ENCODE results near the gene ZNF76. TPM values are rescaled to one million over a fixed set of nuclear protein-coding genes. Genes with fewer than 3 reads are reported as not detected.
A peak's percentile ranks its signal among the peaks of the same experiment; 100 is the strongest.

ZNF76 gene
- total RNA-seq, 1 donor from 2014 or later, result 12.7 TPM

GRCh38 chr6:35342258-35343091 lies 82.9 kb downstream of the ZNF76 start, which contains the start of gene PPARD:
Gene PPARD (plus strand): TSS chr6:35342558. CDS start chr6:35411088, 68,530 bp downstream.
- no peak for TF ChIP-seq EZH2 (IDR thresholded peaks at IDR 0.05; ENCODE audit: insufficient read depth, low read length)
- peak; percentile 84 for TF ChIP-seq CTCF (IDR thresholded peaks at IDR 0.05; ENCODE audit: insufficient read depth, low read depth, low read length)
- FAIRE-seq (no peak), DNase-seq (ENCODE audit: low read depth) (peak; percentile 77)
- H3K4me2 ChIP-seq (ENCODE audit: low read length), result peak within 1 kb of the TSS; percentile 99
- Mint-ChIP-seq H3K9me3 (ENCODE audit: unreplicated experiment) (peaks cover 5% of the 10 kb centered on the region), H3K27me3 (ENCODE audit: low read depth, unreplicated experiment) (peaks cover 5% of the 10 kb centered on the region), H3K36me3 (ENCODE audit: low read depth, unreplicated experiment) (peaks cover 8% of the 10 kb centered on the region), H3K27ac (ENCODE audit: unreplicated experiment) (peak within 1 kb of the TSS; percentile 81), H3K4me1 (ENCODE audit: low read depth, unreplicated experiment) (peaks cover 9% of the 10 kb centered on the region), H3K4me3 (ENCODE audit: unreplicated experiment) (peak within 1 kb of the TSS; percentile 93)
- H3K36me3 ChIP-seq (ENCODE audit: insufficient read depth, low read length), result peaks cover 8% of the 10 kb centered on the region
- H3K9ac ChIP-seq (ENCODE audit: low read length), result peak within 1 kb of the TSS; percentile 92
- H3K4me1 ChIP-seq (ENCODE audit: insufficient read depth, low read length), result peaks cover 17% of the 10 kb centered on the region
- peak within 1 kb of the TSS; percentile 58 for H2AFZ ChIP-seq (ENCODE audit: low read depth, low read length)
- H3K27ac ChIP-seq (ENCODE audit: low read depth, low read length), result peak within 1 kb of the TSS; percentile 69
- no peaks in the 10 kb centered on the region for H3K9me3 ChIP-seq (ENCODE audit: insufficient read depth, low read depth, low read length)
- peak within 1 kb of the TSS; percentile 76 for H3K4me3 ChIP-seq (ENCODE audit: insufficient read depth, low read depth, low read length)
- peaks cover 48% of the 10 kb centered on the region for H3K79me2 ChIP-seq (ENCODE audit: insufficient read depth, low read length)
- peaks cover 41% of the 10 kb centered on the region for H4K20me1 ChIP-seq (ENCODE audit: insufficient read depth, low read length)
- no peaks in the 10 kb centered on the region for H3K27me3 ChIP-seq (ENCODE audit: insufficient read depth, low read length)

- Histone ChIP-seq H3K4me2 (ENCODE audit: low read length) (peak overlapping the region; percentile 99), H3K79me2 (ENCODE audit: insufficient read depth, low read length) (peaks cover 48% of the 10 kb centered on the region), H2AFZ (ENCODE audit: low read depth, low read length) (peak overlapping the region; percentile 58), H3K27me3 (ENCODE audit: insufficient read depth, low read length) (no peaks in the 10 kb centered on the region), H4K20me1 (ENCODE audit: insufficient read depth, low read length) (peaks cover 41% of the 10 kb centered on the region), H3K9ac (ENCODE audit: low read length) (peak overlapping the region; percentile 92), H3K4me3 (ENCODE audit: insufficient read depth, low read depth, low read length) (peak overlapping the region; percentile 76), H3K27ac (ENCODE audit: low read depth, low read length) (peak overlapping the region; percentile 69), H3K4me1 (ENCODE audit: insufficient read depth, low read length) (peaks cover 17% of the 10 kb centered on the region), H3K9me3 (ENCODE audit: insufficient read depth, low read depth, low read length) (no peaks in the 10 kb centered on the region), H3K36me3 (ENCODE audit: insufficient read depth, low read length) (peaks cover 8% of the 10 kb centered on the region)
- TF ChIP-seq CTCF (IDR thresholded peaks at IDR 0.05; ENCODE audit: insufficient read depth, low read depth, low read length) (no peak), EZH2 (IDR thresholded peaks at IDR 0.05; ENCODE audit: insufficient read depth, low read length) (no peak)
- Mint-ChIP-seq H3K4me1 (ENCODE audit: low read depth, unreplicated experiment) (peaks cover 9% of the 10 kb centered on the region), H3K27ac (ENCODE audit: unreplicated experiment) (peak overlapping the region; percentile 67), H3K36me3 (ENCODE audit: low read depth, unreplicated experiment) (peaks cover 8% of the 10 kb centered on the region), H3K4me3 (ENCODE audit: unreplicated experiment) (peak overlapping the region; percentile 93), H3K27me3 (ENCODE audit: low read depth, unreplicated experiment) (peaks cover 2% of the 10 kb centered on the region), H3K9me3 (ENCODE audit: unreplicated experiment) (peaks cover 5% of the 10 kb centered on the region)
- FAIRE-seq, result no peak
- DNase-seq (ENCODE audit: low read depth), result peak; percentile 47
These were observed 83.7 kb downstream of the ZNF76 start for GRCh38 chr6:35343092-35343834.
